Neural crest cell (in vitro differentiated cells): ENCODE measurements around the gene ADGRA1. TPM values are rescaled to one million over a fixed set of nuclear protein-coding genes. Genes with fewer than 3 reads are reported as not detected.

ENCODE experiments used
- DNase-seq: peaks from one replicate; pipeline ENCODE4 v3.0.0; 2021; ENCODE audit warnings: low read depth, mixed read lengths, low spot score
- H3K27ac Mint-ChIP-seq: one replicate; pipeline ENCODE4 v1.8.0; 2021; ENCODE audit warnings: mild to moderate bottlenecking, mixed read lengths; ENCODE audit not compliant: unreplicated experiment
- H3K27me3 Mint-ChIP-seq: 2 replicates; pipeline ENCODE4 v1.8.0; 2021; ENCODE audit warnings: low read depth, mild to moderate bottlenecking, mixed read lengths
- H3K36me3 Mint-ChIP-seq: 2 replicates; pipeline ENCODE4 v1.8.0; 2021; ENCODE audit warnings: low read depth, mild to moderate bottlenecking, mixed read lengths
- H3K4me1 Mint-ChIP-seq: 2 replicates; pipeline ENCODE4 v1.8.0; 2021; ENCODE audit warnings: mixed read lengths
- H3K4me3 Mint-ChIP-seq: one replicate; pipeline ENCODE4 v1.8.0; 2021; ENCODE audit warnings: mild to moderate bottlenecking, mixed read lengths
- H3K9me3 Mint-ChIP-seq: 2 replicates; pipeline ENCODE4 v1.8.0; 2021; ENCODE audit warnings: mixed read lengths
- total RNA-seq: library from RNA; stranded (reverse); gene quantifications from 2 replicates; pipeline ENCODE4 v1.2.1, GENCODE V29; 2021
- TF ChIP-seq, protein P1 (sequence below): fragments of 200-600 bp; sonication (generic); conservative IDR thresholded peaks from 2 replicates; pipeline ENCODE4 v1.5.0; 2021; ENCODE audit warnings: antibody characterized with exemption, mild to moderate bottlenecking

ADGRA1 gene
- total RNA-seq, 1 donor from 2014 or later, result 0.33 TPM

DNA sequence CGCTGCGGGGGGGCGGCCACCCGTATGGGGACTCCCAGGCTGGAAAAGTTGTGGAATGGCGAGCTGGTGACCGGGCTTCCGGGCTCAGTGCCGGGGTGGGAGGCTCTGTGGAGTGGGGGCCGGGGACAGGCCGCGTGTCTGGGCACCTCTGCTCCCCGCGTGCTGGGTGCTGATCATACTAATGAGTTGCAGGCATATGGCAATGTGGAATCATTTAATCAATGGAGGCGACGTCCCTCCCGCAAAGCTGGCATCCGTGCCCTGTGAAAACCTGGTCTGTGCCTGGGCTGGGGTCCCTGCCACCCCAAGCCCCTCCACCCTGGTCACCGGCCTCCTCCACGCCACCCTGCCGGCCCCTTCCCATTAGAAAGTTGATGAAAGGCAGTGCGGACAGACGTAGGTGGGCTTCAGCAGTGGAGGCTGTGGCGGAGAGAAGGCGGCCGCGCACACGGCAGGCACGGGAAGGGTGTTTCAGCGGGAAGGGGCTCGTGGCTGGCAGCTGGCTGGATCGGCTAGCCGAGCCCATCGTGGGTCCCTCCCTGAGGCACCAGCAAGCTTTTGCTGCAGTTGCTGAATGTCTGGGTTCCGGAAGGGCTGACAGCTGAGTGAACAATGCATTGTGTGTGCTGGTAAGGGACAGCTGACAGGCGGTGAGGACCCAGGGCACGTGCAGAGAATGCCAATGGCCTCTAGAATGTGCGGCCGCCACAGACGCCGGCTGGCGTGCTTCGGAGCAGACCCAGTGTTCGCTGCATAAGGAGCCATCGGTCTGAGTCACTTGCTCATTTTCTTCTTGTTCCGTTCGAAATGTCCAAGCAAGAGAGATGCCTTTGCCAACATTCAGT, 1.5 kb downstream of the ADGRA1 start:
- H3K4me3 Mint-ChIP-seq, result peak overlapping the region; percentile 79
- peaks cover 76% of the 10 kb centered on the region for H3K27me3 Mint-ChIP-seq
- no peaks in the 10 kb centered on the region for H3K36me3 Mint-ChIP-seq
- H3K9me3 Mint-ChIP-seq, result no peaks in the 10 kb centered on the region
- no peak overlapping the region for H3K27ac Mint-ChIP-seq
- TF ChIP-seq, protein P1, sequence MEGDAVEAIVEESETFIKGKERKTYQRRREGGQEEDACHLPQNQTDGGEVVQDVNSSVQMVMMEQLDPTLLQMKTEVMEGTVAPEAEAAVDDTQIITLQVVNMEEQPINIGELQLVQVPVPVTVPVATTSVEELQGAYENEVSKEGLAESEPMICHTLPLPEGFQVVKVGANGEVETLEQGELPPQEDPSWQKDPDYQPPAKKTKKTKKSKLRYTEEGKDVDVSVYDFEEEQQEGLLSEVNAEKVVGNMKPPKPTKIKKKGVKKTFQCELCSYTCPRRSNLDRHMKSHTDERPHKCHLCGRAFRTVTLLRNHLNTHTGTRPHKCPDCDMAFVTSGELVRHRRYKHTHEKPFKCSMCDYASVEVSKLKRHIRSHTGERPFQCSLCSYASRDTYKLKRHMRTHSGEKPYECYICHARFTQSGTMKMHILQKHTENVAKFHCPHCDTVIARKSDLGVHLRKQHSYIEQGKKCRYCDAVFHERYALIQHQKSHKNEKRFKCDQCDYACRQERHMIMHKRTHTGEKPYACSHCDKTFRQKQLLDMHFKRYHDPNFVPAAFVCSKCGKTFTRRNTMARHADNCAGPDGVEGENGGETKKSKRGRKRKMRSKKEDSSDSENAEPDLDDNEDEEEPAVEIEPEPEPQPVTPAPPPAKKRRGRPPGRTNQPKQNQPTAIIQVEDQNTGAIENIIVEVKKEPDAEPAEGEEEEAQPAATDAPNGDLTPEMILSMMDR, result no peak
- H3K4me1 Mint-ChIP-seq, result peaks cover 18% of the 10 kb centered on the region
- peak; percentile 66 for DNase-seq

DNA sequence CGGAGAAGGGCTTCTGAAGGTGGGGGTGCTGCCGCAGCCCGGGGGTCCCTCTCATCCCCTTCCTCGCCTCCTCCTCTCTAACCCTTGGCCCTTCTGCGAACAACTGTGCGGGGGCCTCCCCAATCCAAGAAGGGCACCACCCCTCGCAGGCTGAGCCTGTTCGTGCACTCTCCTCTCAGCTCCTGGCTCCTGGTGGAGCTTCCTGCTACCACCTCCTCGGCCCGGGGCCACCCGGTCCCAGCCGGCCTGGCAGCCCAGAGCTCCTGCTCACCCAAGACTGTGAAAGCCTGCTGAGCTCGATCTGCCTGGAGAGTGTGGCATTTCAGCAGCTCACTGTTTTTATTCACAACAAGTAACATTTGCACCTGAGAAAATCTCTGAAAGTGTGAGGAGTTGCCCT, 2.4 kb downstream of the ADGRA1 start:
- TF ChIP-seq, protein P1, result no peak
- no peak for DNase-seq
- Mint-ChIP-seq H3K27me3 (peaks cover 75% of the 10 kb centered on the region), H3K9me3 (no peaks in the 10 kb centered on the region), H3K4me3 (peak overlapping the region; percentile 51), H3K4me1 (peaks cover 18% of the 10 kb centered on the region), H3K27ac (no peak overlapping the region), H3K36me3 (no peaks in the 10 kb centered on the region)

DNA sequence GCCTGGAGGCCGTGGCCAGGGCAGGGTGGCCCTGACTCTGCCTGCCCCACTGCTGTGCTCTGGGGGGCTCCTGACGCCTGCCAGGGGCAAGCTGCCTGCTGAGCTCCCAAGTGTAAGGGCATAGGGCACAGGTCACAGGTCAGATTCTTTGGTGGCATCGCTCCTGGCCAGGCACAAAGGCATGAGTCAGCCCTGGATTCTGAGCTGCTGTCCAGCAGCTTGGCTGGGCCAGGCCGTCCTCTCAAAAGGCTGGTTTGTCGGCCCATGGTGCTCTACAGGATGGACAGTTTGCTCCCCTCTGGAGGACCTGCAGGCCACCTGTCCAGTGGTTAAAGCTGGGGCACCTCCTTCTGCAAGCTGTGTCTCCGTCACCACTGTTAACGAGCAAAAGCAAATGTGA, 2.9 kb downstream of the ADGRA1 start:
- TF ChIP-seq, protein P1, result no peak
- no peaks in the 10 kb centered on the region for H3K9me3 Mint-ChIP-seq
- no peak for DNase-seq

DNA sequence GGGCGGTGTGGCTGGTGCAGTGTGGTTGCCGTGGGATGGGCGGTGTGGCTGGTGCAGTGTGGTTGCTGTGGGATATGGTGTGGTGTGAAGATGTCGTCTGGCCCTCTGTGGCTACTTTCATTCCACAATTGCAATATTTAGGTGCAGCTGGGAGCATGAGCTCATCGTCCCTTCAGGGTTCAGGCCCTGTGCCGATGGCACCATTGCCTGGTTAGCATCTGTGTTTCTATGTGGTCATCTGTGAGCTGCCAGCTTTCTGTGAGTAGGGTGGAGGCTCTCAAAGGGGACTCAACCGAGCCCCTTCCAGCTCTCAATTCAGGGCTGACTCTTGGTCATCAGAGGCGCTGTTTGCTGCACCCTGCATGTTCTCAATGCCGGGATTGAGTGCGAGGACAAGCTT, 3.6 kb downstream of the ADGRA1 start:
- peaks cover 18% of the 10 kb centered on the region for H3K4me1 Mint-ChIP-seq
- H3K36me3 Mint-ChIP-seq, result no peaks in the 10 kb centered on the region
- H3K27ac Mint-ChIP-seq, result peak overlapping the region; percentile 5
- TF ChIP-seq, protein P1, result no peak
- no peak for DNase-seq
- H3K4me3 Mint-ChIP-seq, result peak overlapping the region; percentile 48
- peaks cover 73% of the 10 kb centered on the region for H3K27me3 Mint-ChIP-seq
- no peaks in the 10 kb centered on the region for H3K9me3 Mint-ChIP-seq

More for the DNA sequence above, 2.9 kb downstream of the ADGRA1 start:
- Mint-ChIP-seq H3K27me3 (peaks cover 74% of the 10 kb centered on the region), H3K27ac (no peak overlapping the region), H3K36me3 (no peaks in the 10 kb centered on the region), H3K4me1 (peaks cover 18% of the 10 kb centered on the region), H3K4me3 (peak overlapping the region; percentile 51)

DNA sequence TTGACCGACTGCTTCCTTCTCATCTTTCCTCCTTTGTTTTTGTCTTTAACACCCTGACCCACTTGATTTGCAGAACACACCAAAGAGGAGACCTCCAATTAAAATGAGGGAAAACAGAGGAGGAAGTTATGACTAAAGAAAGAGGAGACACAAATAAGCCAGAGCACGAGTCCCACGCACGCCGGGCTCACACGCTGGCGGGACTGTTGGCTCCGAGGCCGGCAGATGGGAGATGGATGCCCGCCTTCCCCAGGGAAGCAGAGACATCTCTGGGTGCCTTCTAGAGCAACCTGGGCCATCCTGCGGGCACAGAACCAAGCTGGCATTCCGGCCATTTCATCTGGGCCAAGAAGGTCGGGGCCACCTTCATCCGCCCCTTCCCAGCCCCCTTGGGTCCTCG, 5.6 kb downstream of the ADGRA1 start:
- Mint-ChIP-seq H3K27me3 (peaks cover 74% of the 10 kb centered on the region), H3K27ac (no peak overlapping the region), H3K4me1 (peaks cover 14% of the 10 kb centered on the region), H3K36me3 (no peaks in the 10 kb centered on the region), H3K4me3 (no peak overlapping the region), H3K9me3 (no peaks in the 10 kb centered on the region)
- TF ChIP-seq, protein P1, result no peak
- no peak for DNase-seq
